GM12878 (cell line): ENCODE results near the gene FBXW7. TPM values are rescaled to one million over a fixed set of nuclear protein-coding genes. Genes with fewer than 3 reads are reported as not detected.

ENCODE experiments used
- ATAC-seq: fragments of 200-7000 bp; cut with Tn5 transposase; 3 replicates; pipeline ENCODE4 v1.9.1; 2020; ENCODE audit warnings: mild to moderate bottlenecking, moderate library complexity
- BruUV-seq: library from RNA; stranded (reverse); fragments of 400-500 nt; replicated peaks from 2 replicates; lab custom pipeline; 2021; lab: Mats Ljungman, UMichigan
- CTCF ChIA-PET: fragments of 300-600 bp; sonication (Branson Sonifier 250); formaldehyde crosslinking; extraction: SDS; loops from one replicate; lab custom pipeline; 2021; ENCODE audit warnings: inconsistent platforms; lab: Yijun Ruan, JAX
- POLR2A ChIA-PET: fragments of 350-600 bp; formaldehyde crosslinking; extraction: SDS; loops from one replicate; lab custom pipeline; 2021; ENCODE audit warnings: inconsistent platforms; lab: Charles Lee
- RAD21 ChIA-PET: fragments of 300-600 bp; sonication (Branson Sonifier 250); formaldehyde crosslinking; loops from one replicate; lab custom pipeline; 2023; ENCODE audit warnings: antibody characterized with exemption; ENCODE audit not compliant: unreplicated experiment; lab: Charles Lee
- SMC1A ChIA-PET: fragments of 300-600 bp; sonication (Branson Sonifier 250); formaldehyde crosslinking; loops from one replicate; lab custom pipeline; 2023; ENCODE audit not compliant: unreplicated experiment, uncharacterized antibody; lab: Charles Lee
- DNase-seq: peaks from one replicate; pipeline ENCODE4 v3.0.0-alpha.2; 2011; ENCODE audit warnings: low read depth, low spot score
- FAIRE-seq: peaks from 3 replicates; lab custom pipeline; 2011; peaks lifted over from hg19 to GRCh38; lab: Jason Lieb, UNC
- H2AFZ ChIP-seq: 2 replicates; pipeline ENCODE4 v1.6.0; 2011; ENCODE audit warnings: low read depth, low read length, control low read depth; ENCODE audit not compliant: control insufficient read depth
- H3K27ac ChIP-seq: 2 replicates; pipeline ENCODE4 v1.5.1; 2011; ENCODE audit warnings: control low read depth; ENCODE audit not compliant: control insufficient read depth, insufficient read depth
- H3K27me3 ChIP-seq, 2 experiments: replicated peaks in 1 of 2; 2 replicates each; pipeline versions ENCODE4 v1.6.0 to v1.6.1; 2011; ENCODE audit warnings: low read length in 1 of 2; ENCODE audit not compliant: control insufficient read depth in 2 of 2, insufficient read depth in 2 of 2
- H3K36me3 ChIP-seq, 2 experiments: 2 replicates each; pipeline ENCODE4 v1.5.1; 2011; ENCODE audit warnings: low read length in 1 of 2; ENCODE audit not compliant: control insufficient read depth in 2 of 2, insufficient read depth in 2 of 2
- H3K4me1 ChIP-seq: 2 replicates; pipeline ENCODE4 v1.6.1; 2011; ENCODE audit warnings: mild to moderate bottlenecking, low read length, moderate library complexity, mixed read lengths; ENCODE audit not compliant: control insufficient read depth, insufficient read depth
- H3K4me2 ChIP-seq: 2 replicates; pipeline ENCODE4 v1.6.0; 2011; ENCODE audit warnings: control low read depth; ENCODE audit not compliant: control insufficient read depth, insufficient read depth
- H3K4me3 ChIP-seq: fragments of 200-600 bp; sonication (generic); 2 replicates; pipeline ENCODE4 v1.5.1; 2016
- H3K79me2 ChIP-seq: 2 replicates; pipeline ENCODE4 v1.6.0; 2011; ENCODE audit warnings: low read length; ENCODE audit not compliant: control insufficient read depth, insufficient read depth
- H3K9ac ChIP-seq: 2 replicates; pipeline ENCODE4 v1.8.0; 2011; ENCODE audit warnings: low read length, control low read depth, mixed read lengths; ENCODE audit not compliant: control insufficient read depth, insufficient read depth
- H3K9me3 ChIP-seq: replicated peaks from 3 replicates; pipeline ENCODE4 v1.5.1; 2011; ENCODE audit warnings: mild to moderate bottlenecking, low read length; ENCODE audit not compliant: control insufficient read depth, insufficient read depth
- H4K20me1 ChIP-seq: 2 replicates; pipeline ENCODE4 v1.6.0; 2011; ENCODE audit not compliant: control insufficient read depth, insufficient read depth
- DPF2 ChIP-seq: fragments of 450-650 bp; IDR thresholded peaks from 2 replicates; pipeline ENCODE4 v1.6.1; 2017; ENCODE audit warnings: mild to moderate bottlenecking
- IRF3 ChIP-seq: fragments of 450-650 bp; IDR thresholded peaks from 2 replicates; pipeline ENCODE4 v1.6.1; 2014; ENCODE audit warnings: mild to moderate bottlenecking
- MYC ChIP-seq: IDR thresholded peaks from 2 replicates; pipeline ENCODE4 v1.6.1; 2011; ENCODE audit warnings: mild to moderate bottlenecking, low read length, moderate library complexity, inconsistent platforms; ENCODE audit not compliant: insufficient read depth, insufficient replicate concordance, insufficient read length, severe bottlenecking
- RAD51 ChIP-seq: fragments of 450-650 bp; IDR thresholded peaks from 2 replicates; pipeline ENCODE4 v1.6.1; 2016; ENCODE audit warnings: moderate library complexity, mild to moderate bottlenecking, inconsistent platforms
- SIX5 ChIP-seq: IDR thresholded peaks from 2 replicates; pipeline ENCODE4 v1.6.1; 2011; ENCODE audit warnings: mild to moderate bottlenecking, low read depth, low read length, moderate library complexity; ENCODE audit not compliant: severe bottlenecking
- USF2 ChIP-seq: IDR thresholded peaks from 2 replicates; pipeline ENCODE4 v1.6.1; 2011; ENCODE audit warnings: low read depth, low read length, improper control_type of control experiment, borderline replicate concordance
- ZNF207 ChIP-seq: fragments of 450-650 bp; IDR thresholded peaks from 2 replicates; pipeline ENCODE4 v1.6.1; 2014; ENCODE audit warnings: antibody characterized with exemption, mild to moderate bottlenecking, borderline replicate concordance
- ZNF217 ChIP-seq: fragments of 450-650 bp; IDR thresholded peaks from 2 replicates; pipeline ENCODE4 v1.6.1; 2017; ENCODE audit warnings: antibody characterized with exemption, mild to moderate bottlenecking
- WGBS: methylation state at CpG from one replicate; pipeline ENCODE4 v1.1.6; 2016; ENCODE audit warnings: low lambda C conversion rate; ENCODE audit not compliant: insufficient replicate concordance, insufficient coverage; ENCODE audit errors: missing lambda C conversion rate; 5-methylcytosine and 5-hydroxymethylcytosine counted together
- in situ Hi-C: fragments of 300-500 bp; cut with MboI; formaldehyde crosslinking; loops from 9 replicates; pipeline ENCODE4 v1.14.3; 2018; ENCODE audit warnings: mixed read lengths
- intact Hi-C: fragments of 100-400 bp; cut with micrococcal nuclease; formaldehyde crosslinking; loops from one replicate; pipeline ENCODE4 v1.14.2; 2022; ENCODE audit not compliant: unreplicated experiment
- polyA plus RNA-seq, 11 experiments: library from polyadenylated mRNA; depleted of rRNA in 4 of 11; unstranded in 6 of 11; stranded (reverse) in 5 of 11; fragments of >200 nt; fragmentation: Nextera tagmentation in 4 of 11; fragmentation: Illumina TruSeq in 1 of 11; extraction: Ambion mirVana in 4 of 11; extraction: Trizol in 1 of 11; gene quantifications; 1 replicate in 1 of 11; 2 replicates in 10 of 11; pipeline versions ENCODE4 v1.2.1 to v1.2.3, GENCODE V29; 2011 to 2016; ENCODE audit warnings: inconsistent platforms in 2 of 11, missing spikeins in 2 of 11, low read depth in 1 of 11
- total RNA-seq, 4 experiments: library from RNA; depleted of rRNA in 3 of 4; stranded (reverse); fragments of >200 nt in 3 of 4; fragmentation: Illumina TruSeq in 1 of 4; extraction: Trizol in 1 of 4; gene quantifications; 2 replicates each; pipeline versions ENCODE4 v1.2.1 to v1.2.3, GENCODE V29; 2013 to 2021
- TF ChIP-seq, protein P1 (sequence below): IDR thresholded peaks from 2 replicates; pipeline ENCODE4 v1.6.1; 2012; ENCODE audit warnings: low read depth, low read length, improper control_type of control experiment
- TF ChIP-seq, protein P2 (sequence below): fragments of 450-650 bp; conservative IDR thresholded peaks from 2 replicates; pipeline ENCODE4 v1.6.1; 2017; ENCODE audit warnings: mild to moderate bottlenecking, moderate library complexity

The FBXW7 gene
- total and polyA plus RNA-seq, 10 of the 15 experiments (the other 5 are each of a cell fraction or from before 2014, with no cell fraction given), result 35.8 to 118 (median 47.2) TPM

DNA sequence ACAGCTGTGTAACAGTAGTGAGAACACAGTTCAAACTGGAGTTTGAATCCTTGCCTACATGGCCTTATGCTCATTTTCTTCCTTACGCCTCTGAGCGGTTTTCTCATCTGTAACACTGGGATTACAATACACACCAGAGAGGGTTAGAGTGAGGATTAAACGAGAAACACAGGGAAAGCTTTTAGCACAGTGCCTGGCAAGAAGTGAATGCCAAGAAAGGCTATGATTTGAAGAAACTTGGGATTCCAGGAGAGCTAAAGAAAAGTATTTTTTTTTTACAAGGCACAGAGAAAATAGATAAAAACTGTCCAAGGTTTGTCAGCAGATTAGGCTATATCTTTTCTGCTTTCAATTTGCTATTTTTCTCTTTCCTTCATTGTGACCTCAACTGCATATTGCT is 246.4 kb downstream of the FBXW7 start:
- H3K9me3 ChIP-seq, result no peaks in the 10 kb centered on the region

GRCh38 chr4:152283801-152284470 is 252.0 kb downstream of the FBXW7 start:
- DNase-seq (no peak), FAIRE-seq (no peak), ATAC-seq (no peak)
- Histone ChIP-seq H4K20me1 (no peaks in the 10 kb centered on the region), H3K36me3 (no peaks in the 10 kb centered on the region), H3K79me2 (no peaks in the 10 kb centered on the region), H3K4me2 (no peak overlapping the region), H3K4me1 (no peaks in the 10 kb centered on the region), H3K9ac (no peak overlapping the region), H2AFZ (no peak overlapping the region), H3K27ac (no peak overlapping the region), H3K9me3 (no peaks in the 10 kb centered on the region), H3K27me3 (no peaks in the 10 kb centered on the region), H3K4me3 (no peak overlapping the region)
- WGBS, result 39% methylated on average over 2 of the region's 2 CpGs
- ChIA-PET POLR2A (interaction anchor here (0.9 kb wide), 1 partner anchor 12 kb away, joined by 3 read pairs; no protein-coding TSS in a partner anchor), RAD21 (interaction anchor here (1.4 kb wide), 1 partner anchor 10 kb away, joined by 3 read pairs; no protein-coding TSS in a partner anchor), CTCF (no interaction called here), SMC1A (interaction anchor here (1.1 kb wide), 2 partner anchors 16 to 41 kb away, joined by 4 to 5 read pairs; no protein-coding TSS in a partner anchor)
- in situ Hi-C loops (no loop called here), intact Hi-C loops (no loop called here)
- BruUV-seq, result no TSS peak
- no peak for TF ChIP-seq ZNF207
- TF ChIP-seq USF2, result no peak
- TF ChIP-seq, protein P1, sequence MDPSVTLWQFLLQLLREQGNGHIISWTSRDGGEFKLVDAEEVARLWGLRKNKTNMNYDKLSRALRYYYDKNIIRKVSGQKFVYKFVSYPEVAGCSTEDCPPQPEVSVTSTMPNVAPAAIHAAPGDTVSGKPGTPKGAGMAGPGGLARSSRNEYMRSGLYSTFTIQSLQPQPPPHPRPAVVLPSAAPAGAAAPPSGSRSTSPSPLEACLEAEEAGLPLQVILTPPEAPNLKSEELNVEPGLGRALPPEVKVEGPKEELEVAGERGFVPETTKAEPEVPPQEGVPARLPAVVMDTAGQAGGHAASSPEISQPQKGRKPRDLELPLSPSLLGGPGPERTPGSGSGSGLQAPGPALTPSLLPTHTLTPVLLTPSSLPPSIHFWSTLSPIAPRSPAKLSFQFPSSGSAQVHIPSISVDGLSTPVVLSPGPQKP, result no peak
- no peak for TF ChIP-seq SIX5
- TF ChIP-seq, protein P2, sequence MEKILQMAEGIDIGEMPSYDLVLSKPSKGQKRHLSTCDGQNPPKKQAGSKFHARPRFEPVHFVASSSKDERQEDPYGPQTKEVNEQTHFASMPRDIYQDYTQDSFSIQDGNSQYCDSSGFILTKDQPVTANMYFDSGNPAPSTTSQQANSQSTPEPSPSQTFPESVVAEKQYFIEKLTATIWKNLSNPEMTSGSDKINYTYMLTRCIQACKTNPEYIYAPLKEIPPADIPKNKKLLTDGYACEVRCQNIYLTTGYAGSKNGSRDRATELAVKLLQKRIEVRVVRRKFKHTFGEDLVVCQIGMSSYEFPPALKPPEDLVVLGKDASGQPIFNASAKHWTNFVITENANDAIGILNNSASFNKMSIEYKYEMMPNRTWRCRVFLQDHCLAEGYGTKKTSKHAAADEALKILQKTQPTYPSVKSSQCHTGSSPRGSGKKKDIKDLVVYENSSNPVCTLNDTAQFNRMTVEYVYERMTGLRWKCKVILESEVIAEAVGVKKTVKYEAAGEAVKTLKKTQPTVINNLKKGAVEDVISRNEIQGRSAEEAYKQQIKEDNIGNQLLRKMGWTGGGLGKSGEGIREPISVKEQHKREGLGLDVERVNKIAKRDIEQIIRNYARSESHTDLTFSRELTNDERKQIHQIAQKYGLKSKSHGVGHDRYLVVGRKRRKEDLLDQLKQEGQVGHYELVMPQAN, result no peak
- TF ChIP-seq MYC, result no peak

More for the DNA sequence above, 246.4 kb downstream of the FBXW7 start:
- DNase-seq (no peak), ATAC-seq (no peak), FAIRE-seq (no peak)
- Histone ChIP-seq H2AFZ (no peak overlapping the region), H3K79me2 (no peaks in the 10 kb centered on the region), H3K4me1 (no peaks in the 10 kb centered on the region), H4K20me1 (no peaks in the 10 kb centered on the region), H3K27ac (no peak overlapping the region), H3K36me3 (no peaks in the 10 kb centered on the region), H3K27me3 (no peaks in the 10 kb centered on the region), H3K4me3 (no peak overlapping the region), H3K9ac (no peak overlapping the region), H3K4me2 (no peak overlapping the region)
- POLR2A ChIA-PET, result no interaction called here
- SMC1A ChIA-PET, result interaction anchor here (2.2 kb wide), 1 partner anchor 9 kb away, joined by 9 read pairs; no protein-coding TSS in a partner anchor
- no TSS peak for BruUV-seq
- intact Hi-C loops, result no loop called here
- 64% methylated on average over 3 of the region's 3 CpGs for WGBS
- CTCF ChIA-PET, result interaction anchor here (1.0 to 1.4 kb wide), 3 partner anchors 10 to 244 kb away, joined by 3 to 7 read pairs (median 3); no protein-coding TSS in a partner anchor
- TF ChIP-seq DPF2, result no peak
- TF ChIP-seq RAD51, result no peak
- TF ChIP-seq IRF3, result no peak
- no peak for TF ChIP-seq ZNF217
- in situ Hi-C loops, result no loop called here
- RAD21 ChIA-PET, result interaction anchor here (2.0 kb wide), 1 partner anchor 11 kb away, joined by 8 read pairs; no protein-coding TSS in a partner anchor
